ENCODE results near the gene TRIM47.

The TRIM47 gene

DNA sequence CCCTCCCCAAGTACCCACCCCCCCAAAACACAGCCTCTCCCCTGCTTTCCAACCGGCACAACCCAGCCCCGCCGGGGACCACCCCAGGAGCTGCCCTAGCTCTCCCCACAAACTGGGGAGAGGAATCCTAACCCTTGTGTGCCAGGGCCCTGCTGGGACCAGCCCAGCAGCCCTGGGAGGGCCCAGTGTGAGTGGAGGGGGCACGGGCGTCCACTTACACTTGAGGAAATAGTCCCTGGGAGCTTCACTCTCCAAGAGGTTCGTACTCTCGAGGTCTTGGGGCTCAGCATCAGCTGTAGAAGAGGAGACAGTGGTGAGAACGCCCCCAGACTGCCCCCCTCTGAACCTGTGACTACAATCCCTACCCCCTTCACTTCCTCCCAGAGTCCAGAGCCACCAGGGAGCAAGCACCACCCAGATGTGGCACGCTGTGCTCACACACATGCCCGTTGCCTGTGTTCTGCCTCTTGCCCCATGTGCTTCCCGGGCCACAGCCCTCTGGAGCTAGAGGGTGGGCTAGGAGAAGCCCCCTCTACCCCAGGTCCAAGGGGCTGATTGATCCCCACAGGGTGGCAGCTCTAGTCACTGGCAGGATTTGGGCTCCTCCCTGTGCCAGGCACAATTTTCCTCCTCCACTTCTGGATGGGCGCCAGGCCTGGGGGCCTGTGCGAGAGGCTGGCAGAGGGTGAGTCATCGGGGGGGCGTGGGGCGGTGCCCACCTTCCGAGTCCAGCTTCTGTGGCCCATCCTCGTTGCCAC, 3.0 kb downstream of the TRIM47 start:
- Histone ChIP-seq H2AFZ (ENCODE audit: low read depth, low read length, severe bottlenecking) (peak overlapping the region; percentile 72), H3K9ac (ENCODE audit: low read length) (peak overlapping the region; percentile 40; the same call in 1 of the 2 replicates)

DNA sequence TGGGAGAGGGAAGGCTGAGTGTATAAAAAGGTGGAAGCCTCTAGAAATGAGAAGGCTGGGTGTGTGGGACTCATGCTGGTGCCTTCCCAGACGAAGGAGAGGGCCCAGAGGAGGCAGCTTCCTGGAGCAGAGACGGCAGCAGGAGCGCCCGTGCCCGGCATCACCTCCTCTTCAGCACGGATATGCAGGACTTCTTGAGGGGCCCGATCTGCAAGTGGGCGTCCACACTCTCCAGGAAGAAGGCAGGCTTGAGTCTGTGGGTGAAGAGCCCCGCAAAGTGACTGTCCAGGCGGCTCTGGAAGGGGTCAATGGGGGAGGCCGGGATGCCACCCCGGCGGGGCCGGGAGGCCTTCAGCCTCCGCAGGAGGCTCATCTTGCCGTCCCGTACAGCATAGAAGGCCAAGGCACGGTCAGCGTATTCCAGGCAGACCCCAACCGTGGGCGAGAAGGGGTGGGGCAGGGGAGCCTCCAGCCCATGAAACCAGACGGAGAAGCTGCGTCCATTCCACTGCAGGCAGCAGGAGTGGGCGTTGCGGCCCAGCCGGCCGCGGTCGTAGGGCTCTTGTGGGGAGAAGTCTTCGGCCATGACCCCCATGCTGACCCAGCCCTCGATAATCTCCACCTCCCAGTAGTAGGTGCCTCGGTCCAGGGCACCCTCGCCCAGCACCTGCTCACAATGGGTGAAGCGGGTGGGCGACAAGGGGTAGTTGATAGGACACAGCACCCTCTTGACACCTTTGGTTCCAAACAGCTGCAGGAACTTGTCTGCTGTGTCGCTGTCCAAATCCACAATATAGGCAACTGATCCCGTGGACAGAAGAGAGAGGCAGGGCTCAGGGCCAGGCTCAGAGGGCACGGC, 3.8 kb downstream of the TRIM47 start:
- Histone ChIP-seq H3K9me2 (replicated peaks; ENCODE audit: insufficient read depth, low read length) (no peaks in the 10 kb centered on the region), H3K4me3 (ENCODE audit: insufficient read depth, low read length, poor library complexity, severe bottlenecking) (no peak overlapping the region), H3K27ac (ENCODE audit: low read depth, low read length) (no peak overlapping the region), H3K9ac (ENCODE audit: low read length) (no peak overlapping the region), H3K27me3 (ENCODE audit: low read length) (no peaks in the 10 kb centered on the region), H2AFZ (ENCODE audit: low read depth, low read length, severe bottlenecking) (no peak overlapping the region), H4K20me1 (ENCODE audit: low read depth, low read length) (no peaks in the 10 kb centered on the region), H3K9me3 (ENCODE audit: insufficient read depth, low read length) (no peaks in the 10 kb centered on the region), H3K36me3 (ENCODE audit: low read length) (no peaks in the 10 kb centered on the region), H3K79me2 (ENCODE audit: insufficient read depth, low read length) (no peaks in the 10 kb centered on the region), H3F3A (ENCODE audit: insufficient read depth) (no peaks in the 10 kb centered on the region), H3K4me2 (ENCODE audit: low read depth, low read length, poor library complexity, severe bottlenecking) (no peak overlapping the region)
- no peak for TF ChIP-seq EZH2phosphoT487 (conservative IDR thresholded peaks at IDR 0.05; ENCODE audit: low read length)

More for the DNA sequence above, 3.0 kb downstream of the TRIM47 start:
- no peaks in the 10 kb centered on the region for H3F3A ChIP-seq (ENCODE audit: insufficient read depth)
- TF ChIP-seq EZH2phosphoT487 (conservative IDR thresholded peaks at IDR 0.05; ENCODE audit: low read length), result no peak
- TF ChIP-seq, protein P1, sequence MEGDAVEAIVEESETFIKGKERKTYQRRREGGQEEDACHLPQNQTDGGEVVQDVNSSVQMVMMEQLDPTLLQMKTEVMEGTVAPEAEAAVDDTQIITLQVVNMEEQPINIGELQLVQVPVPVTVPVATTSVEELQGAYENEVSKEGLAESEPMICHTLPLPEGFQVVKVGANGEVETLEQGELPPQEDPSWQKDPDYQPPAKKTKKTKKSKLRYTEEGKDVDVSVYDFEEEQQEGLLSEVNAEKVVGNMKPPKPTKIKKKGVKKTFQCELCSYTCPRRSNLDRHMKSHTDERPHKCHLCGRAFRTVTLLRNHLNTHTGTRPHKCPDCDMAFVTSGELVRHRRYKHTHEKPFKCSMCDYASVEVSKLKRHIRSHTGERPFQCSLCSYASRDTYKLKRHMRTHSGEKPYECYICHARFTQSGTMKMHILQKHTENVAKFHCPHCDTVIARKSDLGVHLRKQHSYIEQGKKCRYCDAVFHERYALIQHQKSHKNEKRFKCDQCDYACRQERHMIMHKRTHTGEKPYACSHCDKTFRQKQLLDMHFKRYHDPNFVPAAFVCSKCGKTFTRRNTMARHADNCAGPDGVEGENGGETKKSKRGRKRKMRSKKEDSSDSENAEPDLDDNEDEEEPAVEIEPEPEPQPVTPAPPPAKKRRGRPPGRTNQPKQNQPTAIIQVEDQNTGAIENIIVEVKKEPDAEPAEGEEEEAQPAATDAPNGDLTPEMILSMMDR (IDR thresholded peaks at IDR 0.05; ENCODE audit: insufficient read depth, low read length, poor library complexity, severe bottlenecking), result no peak
- no peaks in the 10 kb centered on the region for H3K79me2 ChIP-seq (ENCODE audit: insufficient read depth, low read length)
- H3K36me3 ChIP-seq (ENCODE audit: low read length), result no peaks in the 10 kb centered on the region
- peak overlapping the region; percentile 30 for H3K4me2 ChIP-seq (ENCODE audit: low read depth, low read length, poor library complexity, severe bottlenecking)
- no peaks in the 10 kb centered on the region for H3K9me2 ChIP-seq (replicated peaks; ENCODE audit: insufficient read depth, low read length)
- H3K27me3 ChIP-seq (ENCODE audit: low read length), result no peaks in the 10 kb centered on the region
- no peak overlapping the region for H3K4me3 ChIP-seq (ENCODE audit: insufficient read depth, low read length, poor library complexity, severe bottlenecking)
- H4K20me1 ChIP-seq (ENCODE audit: low read depth, low read length), result no peaks in the 10 kb centered on the region
- H3K27ac ChIP-seq (ENCODE audit: low read depth, low read length), result no peak overlapping the region
- H3K9me3 ChIP-seq (ENCODE audit: insufficient read depth, low read length), result no peaks in the 10 kb centered on the region

DNA sequence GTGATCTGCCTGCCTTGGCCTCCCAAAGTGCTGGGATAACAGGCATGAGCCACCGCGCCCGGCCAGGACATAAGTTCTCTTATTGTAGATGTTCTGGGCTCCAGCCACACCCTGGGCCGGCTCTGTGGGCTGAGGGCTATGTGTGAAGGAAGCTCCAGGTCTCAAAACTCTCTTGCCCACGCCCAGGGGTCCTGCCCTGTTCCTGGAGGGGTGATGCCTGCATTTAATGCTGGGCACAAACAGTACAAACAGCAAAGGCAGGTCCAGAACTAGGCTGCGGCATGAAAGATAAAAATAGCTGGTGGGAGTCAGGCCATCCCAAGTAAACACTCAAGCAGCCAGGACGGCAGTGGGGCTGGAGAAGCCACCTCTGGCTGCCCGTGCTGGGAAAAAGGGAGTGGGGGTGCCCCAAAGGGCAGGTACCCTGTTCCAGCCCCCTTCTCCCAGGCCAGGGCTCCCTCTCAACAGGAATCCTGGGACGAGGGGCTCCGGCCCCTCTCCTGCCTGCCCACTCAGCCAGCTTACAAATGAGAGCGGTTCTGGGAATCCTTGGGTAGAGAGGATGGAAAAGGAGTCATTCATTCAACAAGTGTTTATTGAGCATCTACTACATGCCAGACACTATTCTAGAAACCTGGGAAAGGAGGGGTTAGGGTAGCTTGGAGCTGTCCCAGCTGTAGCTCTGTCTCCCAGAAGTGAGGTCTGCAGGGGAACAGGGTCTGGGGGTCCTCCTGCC, 4.6 kb downstream of the TRIM47 start:
- Histone ChIP-seq H3K27ac (ENCODE audit: low read depth, low read length) (no peak overlapping the region), H3K9me2 (replicated peaks; ENCODE audit: insufficient read depth, low read length) (no peaks in the 10 kb centered on the region), H3K4me3 (ENCODE audit: insufficient read depth, low read length, poor library complexity, severe bottlenecking) (no peak overlapping the region), H3K4me2 (ENCODE audit: low read depth, low read length, poor library complexity, severe bottlenecking) (no peak overlapping the region), H3F3A (ENCODE audit: insufficient read depth) (no peaks in the 10 kb centered on the region), H3K9me3 (ENCODE audit: insufficient read depth, low read length) (no peaks in the 10 kb centered on the region), H3K36me3 (ENCODE audit: low read length) (no peaks in the 10 kb centered on the region), H4K20me1 (ENCODE audit: low read depth, low read length) (no peaks in the 10 kb centered on the region), H3K9ac (ENCODE audit: low read length) (no peak overlapping the region), H3K27me3 (ENCODE audit: low read length) (no peaks in the 10 kb centered on the region), H2AFZ (ENCODE audit: low read depth, low read length, severe bottlenecking) (no peak overlapping the region), H3K79me2 (ENCODE audit: insufficient read depth, low read length) (no peaks in the 10 kb centered on the region)
- TF ChIP-seq EZH2phosphoT487 (conservative IDR thresholded peaks at IDR 0.05; ENCODE audit: low read length), result no peak
- TF ChIP-seq, protein P1 (IDR thresholded peaks at IDR 0.05; ENCODE audit: insufficient read depth, low read length, poor library complexity, severe bottlenecking), result no peak

All from SU-DHL-6 (cell line).